Fibroblast of skin of abdomen (primary cell): ENCODE data around the gene PEX10.

Experiments used
- DNase-seq: peaks from one replicate; pipeline ENCODE4 v3.0.0-alpha.2; 2013

Gene PEX10

GRCh38 chr1:2374252-2375155 lies 37.9 kb downstream of the PEX10 start:
- DNase-seq, result no peak

- no peak for DNase-seq
These were observed 38.7 kb downstream of the PEX10 start for GRCh38 chr1:2373551-2374251.

- no peak for DNase-seq
These were observed 39.5 kb downstream of the PEX10 start for GRCh38 chr1:2372551-2373490.

- DNase-seq, result no peak
These were observed 44.2 kb downstream of the PEX10 start for GRCh38 chr1:2368053-2368744.

GRCh38 chr1:2363847-2364513 lies 48.4 kb downstream of the PEX10 start:
- no peak for DNase-seq

- peak; percentile 74 for DNase-seq
These were observed 51.6 kb downstream of the PEX10 start for GRCh38 chr1:2360588-2361364.

GRCh38 chr1:2358651-2359640 lies 53.4 kb downstream of the PEX10 start:
- DNase-seq, result no peak

- DNase-seq, result no peak
These were observed 54.3 kb downstream of the PEX10 start for GRCh38 chr1:2358072-2358471.

- DNase-seq, result no peak
These were observed 55.2 kb downstream of the PEX10 start for GRCh38 chr1:2356911-2357845.

GRCh38 chr1:2356401-2356800 lies 56.0 kb downstream of the PEX10 start:
- no peak for DNase-seq

- DNase-seq, result no peak
These were observed 56.7 kb downstream of the PEX10 start for GRCh38 chr1:2355373-2356261.

- peak; percentile 48 for DNase-seq
These were observed 57.6 kb downstream of the PEX10 start for GRCh38 chr1:2354511-2355372.
